Left kidney (tissue), 2 donors: ENCODE results near the gene RHOH. TPM values are rescaled to one million over a fixed set of nuclear protein-coding genes. Genes with fewer than 3 reads are reported as not detected.

ENCODE experiments used
- DNase-seq: peaks from one replicate; pipeline ENCODE4 v3.0.0-alpha.2; 2013
- polyA plus RNA-seq: library from polyadenylated mRNA; unstranded; fragments of 120-200 nt; gene quantifications from one replicate; pipeline ENCODE4 v1.2.1, GENCODE V29; 2013; ENCODE audit not compliant: insufficient read length

Gene RHOH
- polyA plus RNA-seq, 1 donor = 0.50 TPM

DNA sequence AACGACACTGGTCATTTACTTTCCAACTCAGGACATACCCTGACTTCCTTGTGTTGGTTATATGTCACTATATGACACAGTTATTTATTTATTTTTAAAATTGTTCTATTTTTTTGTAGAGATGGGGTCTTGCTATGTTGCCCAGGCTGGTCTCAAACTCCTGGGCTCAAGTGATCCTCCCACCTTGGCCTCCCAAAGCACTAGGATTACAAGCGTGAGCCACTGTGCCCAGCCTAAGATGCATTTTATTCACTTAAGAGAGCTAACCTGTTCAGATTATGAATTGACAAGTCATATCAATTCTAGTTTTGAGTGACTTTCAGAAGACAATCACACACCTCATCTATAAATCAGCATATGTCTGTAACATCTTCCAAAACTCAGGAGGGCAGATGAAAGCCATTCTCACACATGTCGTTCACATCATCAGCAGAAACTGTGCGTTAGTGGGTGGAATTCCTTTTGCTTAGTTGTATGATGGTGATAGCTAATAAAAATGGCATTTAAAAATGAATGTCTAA lies 9.4 kb upstream of the RHOH start:
- no peak for DNase-seq

DNA sequence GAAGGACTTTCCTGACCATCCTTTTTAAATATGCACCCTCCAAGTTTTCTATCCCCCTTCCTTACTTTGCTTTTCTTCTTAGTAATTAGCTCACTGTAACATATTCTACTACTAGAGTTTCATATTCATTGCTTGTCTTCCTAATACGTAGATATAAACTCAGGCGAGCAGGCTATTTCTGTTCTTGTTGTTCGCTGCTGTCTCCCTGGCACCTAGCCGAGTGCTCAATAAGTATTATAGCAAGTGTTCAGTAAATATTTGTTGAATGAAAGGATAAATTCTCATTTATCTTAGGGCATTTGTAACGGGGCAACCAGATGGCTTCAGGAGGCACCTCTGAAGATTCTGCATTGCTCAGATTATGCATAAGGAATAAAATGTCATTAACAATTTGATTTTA lies 6.8 kb upstream of the RHOH start:
- no peak for DNase-seq

DNA sequence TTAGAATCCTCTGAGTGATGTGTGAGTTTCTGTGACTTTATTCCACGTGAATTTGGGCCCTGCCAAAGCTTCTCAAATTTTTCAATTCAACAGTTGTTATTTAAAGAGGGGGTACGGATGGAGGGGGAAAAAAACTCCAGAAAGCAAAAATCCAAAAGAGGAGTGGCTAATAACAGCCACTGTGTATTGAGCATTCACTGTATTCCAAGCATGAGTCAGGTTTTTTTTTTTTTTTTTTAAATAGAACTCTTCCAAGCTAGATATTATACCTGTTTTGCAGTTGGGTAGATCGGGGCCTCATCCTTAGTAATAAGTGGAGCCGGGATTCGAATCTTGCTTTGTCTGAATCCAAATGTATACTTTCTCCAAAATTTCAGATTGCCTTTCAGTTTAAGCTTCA lies 6.4 kb upstream of the RHOH start:
- DNase-seq = no peak

DNA sequence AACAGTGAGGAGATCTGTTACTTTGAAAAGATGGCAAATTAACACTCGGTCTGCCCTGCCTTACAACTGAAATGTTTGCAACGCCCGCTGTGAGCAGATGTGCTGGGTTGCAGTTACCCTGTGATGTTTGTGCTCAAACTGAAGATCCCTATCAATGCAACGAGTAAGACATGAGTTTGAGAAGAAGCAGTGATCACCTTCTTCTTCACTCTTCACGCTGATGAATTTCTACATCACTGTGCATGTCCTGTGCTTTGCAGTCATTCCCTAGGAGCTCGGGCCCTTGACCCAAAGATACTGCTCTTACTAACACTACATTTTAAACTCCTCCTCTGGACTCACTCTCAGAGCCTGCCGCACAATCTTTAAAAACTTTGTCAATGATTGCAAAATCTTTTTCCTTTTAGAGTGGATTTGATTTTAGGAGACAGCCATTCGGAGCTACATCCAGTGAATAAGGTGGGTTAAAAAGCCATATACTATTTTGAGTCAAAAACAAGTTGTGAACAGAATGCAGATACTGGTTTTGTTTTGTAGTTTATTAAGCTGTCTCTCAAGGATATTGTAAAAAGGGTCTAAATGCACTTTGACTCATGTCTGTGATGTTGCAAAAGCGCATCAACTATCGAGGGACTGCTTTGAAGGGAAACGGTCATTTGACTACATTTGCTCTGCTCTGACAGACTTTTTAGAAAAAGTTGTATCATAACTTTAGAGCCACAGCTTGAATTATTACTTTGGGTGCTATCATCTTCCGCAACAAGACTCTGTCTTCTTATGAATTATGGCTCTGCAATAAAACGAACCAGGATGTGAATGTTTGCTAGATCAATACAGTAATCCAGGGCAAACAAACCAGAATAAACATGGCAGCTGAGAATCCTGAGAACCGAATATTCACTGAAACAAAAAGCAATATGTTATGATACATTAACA lies 5.7 kb upstream of the RHOH start:
- DNase-seq = no peak

DNA sequence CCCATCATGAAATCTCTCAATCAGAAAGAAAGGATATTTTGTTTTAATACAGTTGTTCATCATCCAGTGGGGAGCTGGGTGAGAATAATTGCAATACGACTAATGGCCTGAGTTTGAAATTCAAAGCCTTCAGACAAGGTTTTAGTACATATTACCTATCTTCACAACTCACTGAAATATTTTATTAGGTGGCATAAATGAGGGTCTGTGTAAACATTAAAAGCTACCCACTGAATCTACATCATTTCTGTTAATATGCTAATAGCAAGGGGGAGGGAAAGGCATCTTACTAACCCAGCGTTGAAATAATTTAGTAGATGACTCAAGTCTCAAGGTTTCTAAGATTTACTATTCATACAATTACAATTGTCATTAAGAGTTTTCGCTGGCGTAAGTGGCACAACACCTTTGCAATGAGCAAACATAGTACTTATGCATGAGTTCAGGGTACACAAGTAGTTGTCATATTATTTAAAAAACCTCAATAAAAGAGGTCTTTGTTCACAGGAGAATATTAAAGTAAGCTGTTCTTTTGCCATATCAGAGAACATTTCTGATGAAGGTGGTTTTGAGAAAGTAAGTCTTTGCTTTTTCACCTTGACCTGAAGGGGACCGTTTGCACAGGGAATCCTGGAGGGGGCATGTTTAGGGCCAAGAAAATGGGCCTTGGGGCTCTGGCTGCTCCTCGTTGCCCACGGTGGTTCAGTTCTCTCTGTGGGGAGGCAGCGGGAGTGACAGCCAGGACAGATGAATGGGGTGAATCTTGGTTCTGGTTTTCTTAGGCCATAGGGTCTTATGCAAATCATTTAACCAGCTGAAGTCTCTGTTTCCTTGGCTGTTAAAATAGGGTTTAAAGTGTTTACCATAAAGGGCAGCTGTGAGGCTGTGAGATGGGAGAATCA lies 4.5 kb upstream of the RHOH start:
- no peak for DNase-seq

DNA sequence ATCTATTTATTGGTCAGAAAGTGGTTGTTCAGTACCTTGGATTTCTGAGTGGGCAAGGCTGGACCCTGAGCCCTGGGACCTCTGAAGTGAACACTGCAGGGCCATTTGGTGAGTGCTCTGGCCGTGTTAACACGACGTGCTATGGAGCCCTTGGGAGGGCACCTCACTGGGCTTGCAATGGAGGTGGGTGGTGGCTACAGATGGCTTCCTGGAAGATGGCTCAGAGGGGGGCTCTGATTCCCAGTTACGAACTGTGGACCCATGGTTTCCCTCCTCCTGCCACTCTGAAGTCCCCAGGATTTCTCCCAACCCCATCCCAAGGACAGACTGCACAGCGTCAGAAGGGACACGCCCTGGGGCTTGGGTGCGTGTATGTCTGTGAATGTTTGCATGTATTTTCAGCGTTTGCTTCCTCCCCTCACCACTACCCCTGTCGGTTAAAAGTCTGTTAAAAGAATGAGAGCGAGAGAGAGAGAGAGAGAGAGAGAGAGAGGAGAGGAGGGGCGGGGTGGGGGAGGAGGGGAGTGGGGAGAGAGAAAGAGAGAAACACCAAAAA lies 3.7 kb upstream of the RHOH start:
- no peak for DNase-seq

DNA sequence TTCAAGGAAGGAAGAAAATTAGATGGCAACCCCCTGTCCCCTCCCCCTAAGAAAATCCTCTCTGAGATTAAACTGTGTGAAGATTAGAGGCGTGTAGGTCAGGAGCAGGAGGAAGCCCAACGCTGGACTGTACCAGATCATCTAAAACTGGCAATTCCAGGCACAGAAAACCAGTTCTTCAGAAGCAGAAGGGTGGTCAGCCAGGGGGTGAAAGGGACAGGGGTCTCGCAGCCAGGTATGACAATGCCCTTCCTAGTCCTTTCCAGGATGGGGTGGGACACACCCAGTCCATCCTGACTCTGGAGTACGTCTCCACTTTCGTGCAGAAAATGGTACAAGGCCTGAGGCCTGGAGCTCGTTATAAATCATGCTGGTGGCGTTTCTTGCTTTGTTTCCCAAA lies 3.3 kb upstream of the RHOH start:
- no peak for DNase-seq

DNA sequence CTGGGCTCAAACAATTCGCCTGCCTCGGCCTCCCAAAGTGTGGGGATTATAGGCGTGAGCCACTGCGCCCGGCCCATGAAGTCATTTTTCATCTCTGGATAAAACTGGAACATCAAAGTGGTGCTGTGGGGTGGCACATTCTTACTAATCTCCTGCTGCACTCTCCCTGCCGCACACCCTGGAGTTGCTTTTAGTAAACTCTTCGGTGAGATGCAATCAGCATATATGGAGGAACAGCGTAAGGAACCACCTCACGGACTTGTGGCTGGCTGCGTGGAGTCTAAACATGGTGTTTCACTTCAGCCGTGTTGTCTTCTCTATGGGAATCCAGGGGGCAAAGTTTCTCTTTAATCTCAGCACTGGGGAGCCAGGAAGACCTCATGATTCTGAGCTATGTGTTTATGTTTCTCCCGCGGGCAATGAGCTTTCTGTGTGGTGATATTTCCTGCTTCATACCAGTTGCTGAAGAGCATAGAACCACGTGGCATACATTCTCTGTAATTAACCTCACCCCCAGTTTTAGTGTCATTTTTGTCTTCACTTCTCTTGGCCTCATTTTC lies 2.1 kb upstream of the RHOH start:
- DNase-seq = no peak

DNA sequence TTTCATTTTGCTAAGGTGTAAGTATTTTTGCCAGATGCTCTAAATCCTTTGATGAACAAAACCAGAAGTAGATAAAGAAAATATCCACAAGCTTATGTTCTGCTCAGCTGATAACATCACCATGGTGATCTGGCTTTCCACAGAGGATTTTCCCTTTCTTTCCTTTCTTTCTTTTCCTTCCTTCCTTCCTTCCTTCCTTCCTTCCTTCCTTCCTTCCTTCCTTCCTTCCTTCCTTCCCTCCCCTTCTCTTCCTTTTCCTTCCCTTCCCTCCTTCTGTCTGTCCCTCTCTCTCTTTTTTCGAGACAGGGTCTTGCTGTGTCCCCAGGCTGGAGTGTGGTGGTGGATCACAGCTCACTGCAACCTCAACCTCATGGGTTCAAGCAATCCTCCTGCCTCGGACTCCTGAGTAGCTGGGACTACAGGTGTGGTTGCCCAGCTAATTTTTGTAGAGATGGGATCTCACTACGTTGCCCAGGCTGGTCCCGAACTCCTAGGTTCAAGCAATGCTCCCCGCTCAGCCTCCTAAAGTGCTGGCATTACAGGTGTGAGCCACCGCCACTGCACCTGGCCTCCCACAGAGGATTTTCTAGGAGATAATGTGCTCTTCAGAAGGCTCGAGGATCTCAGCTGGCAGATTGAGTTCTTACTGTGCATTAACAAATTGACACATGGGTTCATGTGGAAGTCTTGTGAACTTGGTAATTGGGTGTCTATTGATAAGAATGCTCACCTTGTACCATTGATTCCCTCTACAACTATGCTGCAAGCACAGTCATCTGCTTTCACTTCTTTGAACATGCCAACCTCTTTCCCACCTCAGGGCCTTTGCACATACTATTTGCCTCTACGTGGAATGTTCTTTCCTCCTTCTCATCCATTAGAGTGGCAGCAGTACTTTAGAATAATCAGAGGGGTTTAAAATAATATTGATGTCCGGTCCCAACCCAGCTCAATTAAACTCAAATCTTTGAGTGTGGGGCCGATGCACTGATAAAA lies 1.4 kb upstream of the RHOH start:
- DNase-seq = no peak

DNA sequence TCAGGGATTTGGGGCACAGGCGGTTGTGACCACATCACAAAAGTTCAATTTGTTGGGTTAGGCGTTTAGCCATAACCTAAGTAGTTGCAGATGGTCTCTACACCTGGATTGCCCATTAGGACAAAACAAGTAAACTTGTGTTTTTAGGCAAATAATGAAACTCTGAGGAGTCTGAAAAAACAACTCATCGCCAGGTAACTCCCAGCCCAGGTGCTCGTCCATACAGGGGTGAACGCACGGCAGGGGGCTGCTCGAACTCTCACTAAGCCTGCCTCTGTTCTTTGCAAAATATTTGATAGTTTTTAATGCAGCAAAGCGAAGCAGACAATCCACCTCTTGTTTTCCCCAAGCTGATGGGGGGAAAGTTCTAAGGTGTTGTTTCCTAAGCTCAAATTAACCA lies 559 bp upstream of the RHOH start:
- no peak for DNase-seq

DNA sequence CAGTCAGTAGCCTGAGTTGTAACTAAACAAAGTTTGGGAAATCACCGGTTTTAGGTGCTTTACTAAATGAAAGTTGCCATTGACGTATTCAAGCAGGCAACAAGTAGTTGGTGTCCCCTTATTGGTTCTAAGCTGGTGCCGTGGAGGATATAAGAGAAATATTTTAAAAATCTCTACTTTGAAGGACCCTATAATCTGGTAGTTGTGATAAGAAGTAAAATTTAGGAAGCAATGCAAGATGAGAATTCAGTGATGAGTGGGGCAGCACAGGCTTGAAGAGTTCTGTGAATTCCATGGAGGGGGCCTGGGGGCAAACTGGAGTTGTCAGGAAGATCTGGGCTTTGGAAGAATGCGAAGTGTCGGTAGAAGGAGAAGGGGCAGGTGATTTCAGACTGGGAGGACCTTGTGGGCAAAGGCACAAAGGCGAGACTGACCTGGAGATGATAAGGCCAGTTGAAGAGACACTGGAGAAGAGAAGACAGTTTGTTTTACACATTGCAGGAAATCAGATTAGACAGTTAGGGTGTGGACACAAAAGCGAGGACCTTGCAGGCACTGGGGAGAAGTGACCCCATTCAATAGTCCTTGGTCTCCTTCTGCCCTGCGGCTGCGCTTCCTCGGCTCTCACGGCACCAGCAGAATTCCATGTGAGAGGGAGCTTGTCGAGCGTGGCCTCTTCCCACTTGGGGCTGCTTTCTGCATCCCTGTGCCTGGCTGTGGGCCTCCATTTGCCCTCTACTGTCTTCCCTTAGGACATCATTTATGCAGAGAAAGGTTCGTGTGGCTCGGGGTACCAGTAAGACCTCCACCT lies 1.3 kb downstream of the RHOH start:
- no peak for DNase-seq

DNA sequence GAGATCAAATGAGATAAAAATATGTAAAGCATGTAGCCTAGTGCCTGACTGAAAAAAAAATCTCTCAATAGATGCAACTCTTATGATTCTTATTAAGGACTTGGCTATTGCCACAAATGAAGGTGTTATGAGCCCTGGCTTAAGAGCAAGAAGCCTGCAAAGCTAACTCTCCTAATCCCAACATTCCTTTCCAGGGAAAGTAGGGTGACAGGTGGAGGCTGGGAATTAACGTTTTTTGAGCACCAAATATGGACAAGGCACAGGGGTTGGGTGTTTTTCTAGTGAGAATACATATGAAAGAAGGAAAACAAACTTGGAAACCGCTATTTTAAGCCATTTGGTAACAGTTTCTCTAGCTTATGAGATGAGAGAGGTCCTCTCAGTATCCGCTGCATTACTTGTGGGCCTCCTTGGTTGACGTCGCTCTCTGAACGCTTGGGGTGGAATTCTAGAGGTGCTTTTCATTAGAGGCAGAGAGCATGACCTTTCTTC lies 2.4 kb downstream of the RHOH start:
- no peak for DNase-seq

DNA sequence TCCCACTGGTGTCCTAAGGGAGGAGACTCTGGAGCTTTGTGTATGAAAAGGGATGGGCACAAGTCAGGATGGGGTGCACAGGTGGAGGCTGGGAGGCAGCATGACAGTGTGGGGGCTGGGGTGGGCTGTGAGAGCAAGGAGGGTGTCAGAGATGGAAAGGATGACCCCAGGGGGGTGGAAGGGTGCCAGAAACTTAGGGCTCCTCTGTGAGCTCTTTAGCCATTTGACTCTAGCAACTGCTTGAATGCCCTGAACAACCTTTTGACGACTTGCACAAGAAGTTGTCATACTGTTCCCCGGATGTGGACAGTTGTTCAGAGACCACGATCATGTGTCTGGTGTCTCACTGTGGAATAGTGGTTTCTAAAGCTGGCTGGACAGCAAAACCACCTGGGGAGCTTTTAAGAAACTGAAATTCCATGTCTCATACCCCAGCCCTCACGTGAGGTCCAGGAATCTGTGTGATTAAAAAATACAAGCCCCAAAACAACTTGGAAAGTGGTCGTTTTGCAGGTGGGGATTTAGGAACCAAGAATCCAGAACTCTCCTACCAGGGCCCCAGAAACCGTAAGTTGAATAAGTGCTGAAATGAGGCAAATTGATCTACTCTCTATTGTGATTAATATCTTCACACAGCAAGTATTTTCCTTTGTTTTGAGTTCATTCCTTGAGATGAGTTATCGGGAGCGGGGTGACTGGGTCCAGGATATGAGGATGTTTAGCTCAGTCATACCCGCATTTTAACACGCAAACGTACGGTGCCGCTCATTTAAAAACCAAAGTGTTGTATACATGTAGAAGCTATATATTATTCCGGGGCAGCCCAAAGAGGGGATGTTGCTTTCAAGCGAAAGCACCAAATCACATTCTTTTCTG lies 3.4 kb downstream of the RHOH start:
- no peak for DNase-seq

DNA sequence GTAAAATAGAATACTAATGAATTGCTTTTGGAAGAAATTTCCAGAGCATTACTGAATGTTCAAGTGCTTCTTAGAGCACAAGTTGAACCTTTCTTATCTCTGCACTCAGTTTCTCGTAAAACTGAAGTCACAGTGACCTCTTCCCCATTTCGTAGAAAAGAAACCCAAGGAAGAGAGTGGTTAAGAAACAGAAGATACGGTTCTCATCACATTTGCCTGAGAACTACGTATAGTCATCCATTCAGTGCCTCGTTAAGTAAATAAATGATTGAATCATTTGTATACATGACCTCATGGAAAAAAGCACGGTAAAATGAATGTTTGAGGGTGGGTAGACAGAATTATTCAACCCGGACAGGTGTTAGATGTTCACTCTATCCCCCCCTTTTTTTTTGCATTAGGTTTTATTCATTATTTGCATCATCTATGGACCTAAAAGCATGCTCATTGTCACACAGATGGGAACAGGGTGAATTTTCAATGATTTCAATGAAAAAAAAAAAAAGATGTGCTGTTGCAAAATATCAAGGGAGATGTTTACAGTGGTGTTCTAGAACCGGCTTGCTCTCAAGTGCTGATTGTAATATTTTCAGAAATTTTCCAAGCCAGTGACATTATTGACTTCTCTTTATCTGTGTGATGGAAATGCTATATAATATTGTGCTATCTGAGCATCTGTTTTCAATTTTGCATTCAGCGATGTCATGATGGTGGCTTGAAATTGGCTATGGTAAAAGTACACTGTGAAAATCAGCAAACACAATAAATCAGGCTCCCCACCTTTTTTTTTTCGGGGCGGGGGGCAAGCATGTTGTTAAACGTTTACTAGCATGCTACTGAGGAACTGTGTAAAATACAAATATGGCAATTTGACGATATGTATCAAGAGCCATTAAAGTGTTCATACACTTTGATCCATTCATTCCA lies 4.3 kb downstream of the RHOH start:
- no peak for DNase-seq

DNA sequence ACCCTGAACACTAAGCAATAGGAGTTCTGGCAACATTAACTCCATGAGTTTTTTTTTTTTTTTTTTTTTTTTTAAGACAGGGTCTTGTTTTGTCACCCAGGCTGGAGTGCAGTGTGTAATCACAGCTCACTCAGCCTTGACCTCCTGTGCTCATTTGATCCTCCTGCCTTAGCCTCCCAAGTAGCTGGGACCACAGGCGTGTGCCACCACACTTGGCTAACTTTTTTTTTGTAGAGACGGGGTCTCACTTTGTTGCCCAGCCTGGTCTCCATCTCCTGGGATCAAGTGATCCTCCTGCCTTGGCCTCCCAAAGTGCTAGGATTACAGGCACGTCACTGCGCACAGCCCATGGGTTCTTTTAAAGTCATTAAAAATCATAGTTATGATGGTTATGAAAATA lies 5.1 kb downstream of the RHOH start:
- DNase-seq = no peak

DNA sequence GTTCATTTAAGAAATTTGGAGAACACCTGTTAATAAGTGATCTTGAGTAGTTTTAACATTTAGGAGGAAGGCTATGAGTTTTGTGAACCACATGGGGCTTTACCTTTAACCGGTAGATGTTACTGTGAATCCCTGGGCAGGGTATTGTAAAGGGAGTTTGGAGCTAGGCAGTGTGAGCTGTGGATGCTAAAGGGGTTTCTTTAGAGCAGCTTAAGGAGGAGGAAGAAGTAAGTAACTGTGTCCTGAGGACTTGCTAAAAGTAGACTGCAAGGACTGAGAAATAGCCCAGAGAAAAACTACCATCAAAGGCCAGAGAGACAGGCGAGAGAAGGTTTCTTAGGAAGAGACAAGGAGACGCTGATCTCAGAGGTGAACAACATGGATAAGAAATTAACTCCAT lies 5.6 kb downstream of the RHOH start:
- DNase-seq = no peak

DNA sequence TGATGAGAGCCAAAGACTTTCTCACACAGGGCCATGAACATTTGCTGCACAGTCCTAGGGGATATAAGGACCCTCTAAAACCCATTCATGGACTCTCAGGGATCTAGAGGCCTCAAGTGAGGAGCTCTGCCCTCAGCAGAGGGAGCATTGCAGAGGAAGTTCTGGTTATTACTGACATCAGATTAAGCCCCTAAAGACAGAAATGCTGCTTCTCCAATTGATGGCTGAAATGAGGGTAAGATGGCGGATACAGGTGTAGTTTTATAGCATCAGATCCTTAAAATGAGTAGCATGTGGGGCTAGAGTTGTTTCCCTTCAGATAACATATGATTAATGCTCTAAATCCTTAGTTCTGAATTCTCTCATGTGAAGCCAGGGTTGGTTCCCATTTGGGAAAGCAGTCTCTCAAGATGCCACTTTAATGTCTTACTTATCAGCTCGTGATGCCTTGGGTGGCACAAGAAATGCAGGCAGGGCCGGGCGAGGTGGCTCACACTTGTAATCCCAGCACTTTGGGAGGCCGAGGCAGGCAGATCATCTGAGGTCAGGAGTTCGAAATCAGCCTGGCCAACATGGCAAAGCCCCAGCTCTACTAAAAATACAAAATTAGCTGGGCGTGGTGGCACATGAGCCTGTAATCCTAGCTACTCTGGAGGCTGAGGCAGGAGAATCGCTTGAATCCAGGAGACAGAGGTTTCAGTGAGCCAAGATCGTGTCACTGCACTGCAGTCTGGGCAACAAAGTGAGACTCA lies 7.9 kb downstream of the RHOH start:
- DNase-seq = no peak
